Activated CD4-positive, CD25-positive, alpha-beta regulatory T cell treated with anti-CD3 and anti-CD28 coated beads, Interleukin-2, amount 50 U/mL, for 72 hours (primary cell): ENCODE measurements around the gene LCMT1.
"Not testable (repeated sequence)": the region's sequence is repeated elsewhere in the genome, so short reads cannot be mapped to it uniquely, and the experiment has no call there.

Experiments used
- DNase-seq: peaks from one replicate; pipeline ENCODE4 v3.0.0; 2021

The LCMT1 gene

GRCh38 chr16:25111403-25112166, at the start of gene LCMT1:
TSS of gene LCMT1 (plus strand) at chr16:25111742. CDS start at chr16:25111884, 142 bp downstream.
- DNase-seq, result peak; percentile 85

- no peak for DNase-seq
Measured at GRCh38 chr16:25063102-25063501, 48.4 kb upstream of the LCMT1 start.

- DNase-seq, result no peak
Measured at GRCh38 chr16:25063865-25064264, 47.7 kb upstream of the LCMT1 start.

- DNase-seq, result not testable (repeated sequence)
Measured at GRCh38 chr16:25064281-25064680, 47.3 kb upstream of the LCMT1 start.

GRCh38 chr16:25064937-25065336, 46.6 kb upstream of the LCMT1 start:
- DNase-seq, result no peak

- DNase-seq, result no peak
Measured at GRCh38 chr16:25065899-25066298, 45.6 kb upstream of the LCMT1 start.

- no peak for DNase-seq
Measured at GRCh38 chr16:25066426-25066746, 45.2 kb upstream of the LCMT1 start.

GRCh38 chr16:25066747-25067631, 44.6 kb upstream of the LCMT1 start:
- DNase-seq, result peak; percentile 85

GRCh38 chr16:25073854-25074253, 37.7 kb upstream of the LCMT1 start:
- no peak for DNase-seq

- no peak for DNase-seq
Measured at GRCh38 chr16:25078386-25078978, 33.1 kb upstream of the LCMT1 start.

GRCh38 chr16:25079637-25080378, 31.7 kb upstream of the LCMT1 start:
- no peak for DNase-seq

- DNase-seq, result no peak
Measured at GRCh38 chr16:25080420-25081131, 31.0 kb upstream of the LCMT1 start.

GRCh38 chr16:25081702-25082101, 29.8 kb upstream of the LCMT1 start:
- no peak for DNase-seq

- DNase-seq, result no peak
Measured at GRCh38 chr16:25083065-25083464, 28.5 kb upstream of the LCMT1 start.

GRCh38 chr16:25083701-25084100, 27.8 kb upstream of the LCMT1 start:
- DNase-seq, result no peak

- no peak for DNase-seq
Measured at GRCh38 chr16:25084797-25085196, 26.7 kb upstream of the LCMT1 start.

- no peak for DNase-seq
Measured at GRCh38 chr16:25087761-25088160, 23.8 kb upstream of the LCMT1 start.

GRCh38 chr16:25089351-25089750, 22.2 kb upstream of the LCMT1 start:
- DNase-seq, result no peak

GRCh38 chr16:25092441-25092840, 19.1 kb upstream of the LCMT1 start:
- DNase-seq, result no peak

- no peak for DNase-seq
Measured at GRCh38 chr16:25093208-25094061, 18.1 kb upstream of the LCMT1 start.

- DNase-seq, result no peak
Measured at GRCh38 chr16:25094596-25094995, 16.9 kb upstream of the LCMT1 start.
